Urinary bladder (tissue), 4 donors: Measurements from ENCODE around the gene ZNF860. TPM values are rescaled to one million over a fixed set of nuclear protein-coding genes. Genes with fewer than 3 reads are reported as not detected.
"Not testable (repeated sequence)": the region's sequence is repeated elsewhere in the genome, so short reads cannot be mapped to it uniquely, and the experiment has no call there.

Experiments
- DNase-seq: peaks from one replicate; pipeline ENCODE4 v3.0.0-alpha.2; 2015; ENCODE audit errors: extremely low spot score
- H3K27ac ChIP-seq: one replicate; pipeline ENCODE4 v1.5.1; 2013; ENCODE audit warnings: low read depth, mild to moderate bottlenecking, moderate library complexity
- H3K36me3 ChIP-seq: one replicate; pipeline ENCODE4 v1.6.1; 2013; ENCODE audit warnings: mild to moderate bottlenecking, moderate library complexity; ENCODE audit not compliant: insufficient read depth
- H3K4me1 ChIP-seq: one replicate; pipeline ENCODE4 v1.6.1; 2013; ENCODE audit warnings: mild to moderate bottlenecking, moderate library complexity; ENCODE audit not compliant: insufficient read depth
- H3K4me3 ChIP-seq: one replicate; pipeline ENCODE4 v1.5.1; 2013; ENCODE audit warnings: low read depth, low read length
- WGBS: extraction: QIAGEN DNeasy Blood & Tissue Kit; methylation state at CpG from one replicate; pipeline ENCODE4 v1.1.7; 2013; 5-methylcytosine and 5-hydroxymethylcytosine counted together
- polyA plus RNA-seq: library from polyadenylated mRNA; stranded (reverse); fragments of 200-250 nt; gene quantifications from one replicate; pipeline ENCODE4 v1.2.3, GENCODE V29; 2013
- total RNA-seq: library from RNA; depleted of rRNA; stranded (reverse); fragments of >200 nt; gene quantifications from one replicate; pipeline ENCODE4 v1.2.3, GENCODE V29; 2014
- donor health status: healthy with polysubstance abuse.
- donor health status: healthy.

The ZNF860 gene
- total and polyA plus RNA-seq, 2 donors: 2.4 to 9.6 TPM

DNA sequence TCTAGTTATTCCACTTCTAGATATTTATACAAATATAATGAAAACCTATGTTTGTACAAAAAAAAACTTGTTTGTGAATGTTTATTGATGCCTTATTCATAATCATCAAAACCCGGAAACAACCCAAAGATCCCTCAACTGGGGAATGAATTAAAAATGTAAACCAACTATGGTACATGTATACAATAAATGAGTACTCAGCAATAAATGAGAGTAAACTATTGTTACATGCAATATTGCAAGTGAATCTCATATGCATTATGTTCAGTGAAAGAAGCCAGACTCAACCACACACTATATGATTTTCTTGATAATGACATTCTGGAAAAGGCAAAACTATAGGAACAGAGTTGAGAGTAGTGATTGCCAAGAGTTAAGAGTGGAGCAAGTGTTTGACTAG, 12.3 kb downstream of the ZNF860 start:
- Histone ChIP-seq H3K4me1 (no peaks in the 10 kb centered on the region), H3K27ac (no peak overlapping the region), H3K36me3 (no peaks in the 10 kb centered on the region), H3K4me3 (no peak overlapping the region)
- WGBS: 86% methylated on average over 1 of the region's 1 CpG
- no peak for DNase-seq

DNA sequence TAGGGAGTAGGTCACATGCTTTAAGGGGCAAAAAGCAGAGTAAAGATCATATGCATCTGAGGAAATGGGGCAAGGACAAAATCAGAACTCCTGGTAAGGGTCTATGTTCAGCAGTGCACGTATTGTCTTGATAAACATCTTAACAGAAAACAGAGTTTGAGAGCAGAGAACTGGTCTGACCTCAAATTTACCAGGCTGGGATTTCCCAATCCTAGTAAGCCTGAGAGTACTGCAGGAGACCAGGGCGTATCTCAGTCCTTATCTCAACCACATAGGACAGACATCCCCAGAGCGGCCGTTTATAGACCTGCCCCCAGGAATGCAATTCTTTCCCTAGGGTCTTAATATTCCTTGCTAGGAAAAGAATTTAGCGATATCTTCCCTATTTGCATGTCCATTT, 13.5 kb downstream of the ZNF860 start:
- not testable (repeated sequence) for DNase-seq, H3K27ac ChIP-seq, H3K4me1 ChIP-seq, H3K36me3 ChIP-seq, H3K4me3 ChIP-seq
- WGBS: 76% methylated on average over 5 of the region's 5 CpGs

DNA sequence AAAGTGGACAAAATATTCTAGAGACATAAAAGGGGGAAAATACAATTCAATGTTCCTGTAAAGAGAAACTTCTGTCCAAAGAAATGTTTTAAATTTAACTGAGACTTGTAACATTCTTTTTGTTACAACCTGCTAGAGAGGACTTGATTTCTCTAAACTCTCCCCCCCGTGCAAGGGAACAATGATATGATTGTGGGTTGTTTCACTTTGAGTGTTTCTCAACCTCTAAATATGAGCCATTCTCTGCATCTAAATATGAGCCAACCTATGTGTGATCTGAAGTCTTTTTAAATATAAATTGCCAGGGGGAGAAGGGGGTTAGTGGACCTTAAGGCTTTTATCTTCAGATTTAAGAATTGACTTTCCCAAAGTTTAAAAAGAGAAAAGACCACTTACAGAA, 14.6 kb downstream of the ZNF860 start:
- no peak overlapping the region for H3K4me3 ChIP-seq
- 80% methylated on average over 1 of the region's 1 CpG for WGBS
- no peaks in the 10 kb centered on the region for H3K4me1 ChIP-seq
- DNase-seq: no peak
- no peaks in the 10 kb centered on the region for H3K36me3 ChIP-seq
- no peak overlapping the region for H3K27ac ChIP-seq

DNA sequence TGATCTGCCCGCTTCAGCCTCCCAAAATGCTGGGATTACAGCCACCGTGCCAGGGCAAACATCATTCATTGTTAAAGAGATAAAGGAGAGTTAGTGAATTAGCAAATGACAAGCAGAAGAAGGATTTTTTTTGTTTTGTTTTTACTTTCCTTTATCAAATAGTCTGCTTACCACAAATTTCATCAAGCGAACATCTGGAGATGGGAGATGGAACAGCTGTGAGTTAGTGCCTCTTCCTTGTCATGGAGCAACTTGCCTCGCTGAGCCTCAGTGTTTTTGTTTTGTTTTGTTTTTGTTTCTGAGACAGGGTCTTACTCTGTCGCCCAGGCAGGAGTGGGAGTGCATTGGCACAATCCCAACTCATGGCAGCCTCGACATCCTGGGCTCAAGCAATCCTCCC, 15.9 kb downstream of the ZNF860 start:
- H3K36me3 ChIP-seq: no peaks in the 10 kb centered on the region
- no peak overlapping the region for H3K27ac ChIP-seq
- 56% methylated on average over 6 of the region's 6 CpGs for WGBS
- no peak overlapping the region for H3K4me3 ChIP-seq
- H3K4me1 ChIP-seq: no peaks in the 10 kb centered on the region
- no peak for DNase-seq

DNA sequence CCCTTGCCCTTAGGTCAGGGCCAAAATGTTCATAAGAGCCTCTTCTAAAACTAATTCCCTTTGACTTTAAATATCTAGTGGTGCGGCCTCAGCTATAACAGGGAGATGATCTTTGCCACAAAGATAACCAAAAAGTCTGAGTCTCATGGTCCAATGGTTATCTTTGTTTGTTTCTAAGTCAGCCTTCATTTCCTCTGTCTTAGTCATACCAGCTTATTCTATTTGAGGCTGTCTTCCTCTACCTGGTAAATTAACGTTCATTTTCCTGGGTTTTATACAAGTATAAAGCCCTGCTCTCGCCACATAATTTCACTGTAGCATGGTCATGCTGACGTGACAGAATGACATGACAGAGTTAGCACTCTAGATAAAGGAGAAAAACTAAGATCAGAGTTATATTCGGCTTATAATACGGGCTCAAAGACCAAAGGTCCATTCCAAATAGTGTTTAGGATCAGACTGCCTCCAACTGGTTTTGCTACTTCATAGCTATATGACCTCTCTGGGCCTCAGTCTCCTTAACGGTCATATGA, 18.4 kb downstream of the ZNF860 start:
- DNase-seq: no peak
- 85% methylated on average over 7 of the region's 7 CpGs for WGBS

DNA sequence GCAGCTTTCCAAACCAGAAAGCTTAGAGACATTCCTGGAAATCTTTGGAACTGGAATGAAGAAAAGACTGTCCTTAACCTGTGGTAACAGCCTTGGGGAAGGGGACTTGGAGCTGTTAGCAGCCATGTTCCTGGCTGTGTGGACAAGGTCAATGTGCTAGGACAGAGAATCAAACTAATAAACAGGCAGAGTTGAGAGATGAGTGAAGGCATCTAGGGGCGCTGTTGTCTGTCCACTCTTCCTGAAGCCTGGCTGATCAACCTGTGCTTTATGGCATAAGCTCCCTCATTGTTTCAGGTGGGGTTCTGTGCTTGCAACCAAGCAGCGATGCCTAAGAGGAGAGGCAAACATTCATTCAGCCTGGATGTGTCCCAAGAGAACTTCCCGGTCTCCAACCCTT, 19.3 kb downstream of the ZNF860 start:
- 80% methylated on average over 3 of the region's 3 CpGs for WGBS
- no peak overlapping the region for H3K27ac ChIP-seq
- no peaks in the 10 kb centered on the region for H3K36me3 ChIP-seq
- no peaks in the 10 kb centered on the region for H3K4me1 ChIP-seq
- no peak for DNase-seq
- H3K4me3 ChIP-seq: no peak overlapping the region

More for the DNA sequence above, 18.4 kb downstream of the ZNF860 start:
- Histone ChIP-seq H3K4me3 (no peak overlapping the region), H3K36me3 (no peaks in the 10 kb centered on the region), H3K27ac (no peak overlapping the region), H3K4me1 (no peaks in the 10 kb centered on the region)

DNA sequence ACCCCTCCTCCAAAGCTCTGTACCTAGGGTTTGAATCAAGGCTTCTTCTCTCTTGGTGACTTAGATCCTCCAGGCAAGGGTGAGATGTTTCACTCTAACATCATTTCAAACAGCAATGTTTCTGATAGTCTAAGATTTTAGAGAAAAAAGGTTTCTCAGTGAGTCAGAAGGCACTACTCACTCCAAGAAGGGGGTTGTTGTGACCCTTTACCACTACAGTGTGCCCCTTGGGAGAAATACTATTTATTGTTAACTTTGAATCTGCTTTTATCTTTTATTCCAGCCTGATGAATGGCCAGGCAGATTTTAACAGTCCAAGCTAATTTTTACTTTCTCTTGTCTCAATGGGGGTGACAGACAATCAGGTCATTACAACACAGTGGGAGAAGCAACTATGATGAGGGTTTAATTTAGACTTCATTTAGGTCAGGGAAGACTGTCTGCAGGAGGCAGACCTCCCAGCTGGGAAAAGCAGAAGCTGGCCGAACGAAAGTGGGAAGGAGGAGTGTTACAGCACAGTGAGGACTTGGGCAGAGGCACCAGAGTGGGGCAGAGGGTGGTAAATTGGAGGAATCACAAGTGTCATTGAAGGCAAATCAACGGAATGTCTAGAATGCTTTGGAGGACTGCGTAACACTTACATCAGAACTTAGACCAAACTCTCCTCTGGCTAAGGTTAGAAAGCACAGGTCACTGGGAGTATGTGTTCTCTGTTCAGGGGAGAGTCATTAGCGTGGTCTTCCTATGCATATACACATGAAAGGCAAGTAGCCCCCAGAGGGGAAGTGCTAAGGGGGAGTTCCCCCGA, 21.2 kb downstream of the ZNF860 start:
- Histone ChIP-seq H3K36me3 (no peaks in the 10 kb centered on the region), H3K27ac (no peak overlapping the region), H3K4me1 (no peaks in the 10 kb centered on the region), H3K4me3 (no peak overlapping the region)
- WGBS: 77% methylated on average over 6 of the region's 6 CpGs
- DNase-seq: no peak

DNA sequence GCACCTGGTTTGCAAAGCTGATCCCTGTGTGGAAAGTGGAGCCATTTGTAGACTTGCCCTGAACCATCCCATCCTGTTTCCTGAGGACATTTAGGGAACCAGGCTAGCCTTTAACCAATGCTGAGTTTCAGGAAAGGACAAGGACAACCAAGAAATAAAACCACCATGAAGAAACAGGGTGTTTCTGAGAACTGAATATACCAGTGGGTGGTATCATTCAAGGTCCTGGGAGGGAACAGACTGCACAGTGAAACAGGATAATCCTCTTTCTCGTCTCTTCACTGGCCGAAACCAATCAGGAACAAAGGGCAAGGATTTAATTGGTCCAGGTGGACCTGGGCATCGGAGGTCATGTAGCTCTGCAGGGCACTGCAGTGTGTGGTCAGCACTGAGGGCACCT, 21.8 kb downstream of the ZNF860 start:
- 89% methylated on average over 3 of the region's 3 CpGs for WGBS
- Histone ChIP-seq H3K4me3 (no peak overlapping the region), H3K4me1 (no peaks in the 10 kb centered on the region), H3K36me3 (no peaks in the 10 kb centered on the region), H3K27ac (no peak overlapping the region)
- DNase-seq: no peak

DNA sequence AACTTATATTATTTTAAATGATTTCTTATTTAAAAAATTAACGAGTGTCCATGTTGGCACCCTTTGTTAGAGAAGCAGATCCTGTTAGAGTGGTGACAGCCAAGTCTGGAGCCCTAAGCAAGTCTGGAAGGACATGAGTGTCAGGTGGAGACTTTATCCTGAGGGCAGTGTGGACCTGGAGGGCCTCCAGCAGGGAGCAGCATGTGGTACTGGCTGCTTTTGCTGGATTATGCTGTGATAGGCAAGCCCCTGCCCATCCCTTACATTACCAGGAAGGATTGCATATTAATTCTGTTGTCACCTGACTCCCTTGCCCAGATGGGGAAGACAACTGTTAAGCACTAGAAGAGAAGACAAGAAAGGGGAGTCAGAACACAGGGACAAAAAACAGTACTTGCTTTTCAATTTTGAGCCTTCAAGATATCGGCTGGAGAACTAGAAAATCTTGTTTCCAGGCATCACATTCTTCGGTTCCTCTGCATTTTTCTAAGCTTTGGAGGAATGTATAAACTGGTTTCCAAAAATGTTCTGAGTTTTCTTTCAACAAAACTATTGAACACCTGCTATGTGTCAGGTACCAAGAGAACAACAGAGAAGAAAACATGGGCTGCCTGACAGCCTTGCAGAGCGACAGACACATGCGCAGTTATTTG, 22.7 kb downstream of the ZNF860 start:
- 85% methylated on average over 5 of the region's 5 CpGs for WGBS
- DNase-seq: no peak
- Histone ChIP-seq H3K4me1 (no peaks in the 10 kb centered on the region), H3K36me3 (no peaks in the 10 kb centered on the region), H3K27ac (no peak overlapping the region), H3K4me3 (no peak overlapping the region)

DNA sequence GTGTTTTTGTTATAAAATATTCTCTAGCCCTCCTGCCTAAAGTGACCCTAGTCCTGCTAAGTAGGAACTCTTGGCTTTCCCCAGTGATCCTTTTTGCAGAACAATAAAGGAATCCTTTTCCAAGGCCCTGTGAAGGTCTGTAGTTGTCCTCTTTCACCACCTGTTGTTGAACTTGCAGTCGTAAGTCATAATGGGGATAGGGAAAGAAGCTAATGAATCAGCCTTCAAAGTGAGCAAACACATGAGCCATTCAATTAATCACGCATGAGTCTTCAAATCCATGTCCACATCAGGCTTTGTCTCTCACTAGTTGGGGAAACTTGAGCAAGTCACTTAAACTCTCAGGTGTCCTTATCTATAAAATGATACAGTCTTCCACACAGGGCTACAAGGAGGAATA, 27.6 kb downstream of the ZNF860 start:
- no peaks in the 10 kb centered on the region for H3K4me1 ChIP-seq
- DNase-seq: no peak
- 97% methylated on average over 2 of the region's 2 CpGs for WGBS

DNA sequence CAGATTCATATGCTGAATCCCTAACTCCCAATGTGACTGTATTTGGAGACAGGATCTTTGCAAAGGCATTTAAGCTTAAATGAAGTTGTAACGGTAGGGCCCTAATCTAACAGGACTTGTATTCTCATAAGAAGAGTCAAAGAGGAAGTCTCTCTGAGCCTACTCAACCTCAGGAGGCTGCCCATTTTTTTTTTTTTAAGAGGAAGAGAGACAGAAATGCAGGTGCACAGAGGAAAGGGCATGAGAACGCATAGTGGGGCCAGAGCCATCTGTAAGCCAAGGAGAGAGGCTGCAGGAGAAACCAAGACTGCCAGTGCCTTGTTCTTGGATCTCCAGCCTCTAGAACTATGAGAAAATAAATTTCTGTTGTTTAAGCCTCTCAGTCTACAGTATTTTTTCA, 28.4 kb downstream of the ZNF860 start:
- 88% methylated on average over 2 of the region's 2 CpGs for WGBS
- Histone ChIP-seq H3K27ac (no peak overlapping the region), H3K36me3 (no peaks in the 10 kb centered on the region), H3K4me1 (no peaks in the 10 kb centered on the region), H3K4me3 (no peak overlapping the region)
- no peak for DNase-seq

More for the DNA sequence above, 27.6 kb downstream of the ZNF860 start:
- Histone ChIP-seq H3K36me3 (no peaks in the 10 kb centered on the region), H3K4me3 (no peak overlapping the region), H3K27ac (no peak overlapping the region)

DNA sequence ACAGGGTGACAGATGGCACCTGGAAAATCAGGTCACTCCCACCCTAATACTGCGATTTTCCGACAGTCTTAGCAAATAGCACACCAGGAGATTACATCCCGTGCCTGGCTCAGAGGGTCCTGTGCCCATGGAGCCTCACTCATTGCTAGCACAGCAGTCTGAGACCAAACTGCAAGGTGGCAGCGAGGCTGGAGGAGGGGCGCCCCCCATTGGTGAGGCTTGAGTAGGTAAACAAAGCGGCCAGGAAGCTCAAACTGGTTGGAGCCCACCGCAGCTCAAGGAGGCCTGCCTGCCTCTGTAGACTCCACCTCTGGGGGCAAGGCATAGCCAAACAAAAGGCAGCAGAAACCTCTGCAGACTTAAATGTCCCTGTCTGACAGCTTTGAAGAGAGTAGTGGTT, 29.1 kb downstream of the ZNF860 start:
- 96% methylated on average over 7 of the region's 7 CpGs for WGBS
- not testable (repeated sequence) for H3K4me1 ChIP-seq, DNase-seq, H3K27ac ChIP-seq, H3K4me3 ChIP-seq, H3K36me3 ChIP-seq

DNA sequence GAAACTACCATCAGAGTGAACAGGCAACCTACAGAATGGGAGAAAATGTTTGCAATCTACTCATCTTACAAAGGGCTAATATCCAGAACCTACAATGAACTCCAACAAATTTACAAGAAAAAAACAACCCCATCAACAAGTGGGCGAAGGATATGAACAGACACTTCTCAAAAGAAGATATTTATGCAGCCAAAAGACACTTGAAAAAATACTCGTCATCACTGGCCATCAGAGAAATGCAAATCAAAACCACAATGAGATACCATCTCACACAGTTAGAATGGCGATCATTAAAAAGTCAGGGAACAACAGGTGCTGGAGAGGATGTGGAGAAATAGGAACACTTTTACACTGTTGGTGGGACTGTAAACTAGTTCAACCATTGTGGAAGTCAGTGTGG, 34.1 kb downstream of the ZNF860 start:
- 97% methylated on average over 3 of the region's 3 CpGs for WGBS
- H3K4me3 ChIP-seq, H3K36me3 ChIP-seq, H3K4me1 ChIP-seq, H3K27ac ChIP-seq, DNase-seq: not testable (repeated sequence)

DNA sequence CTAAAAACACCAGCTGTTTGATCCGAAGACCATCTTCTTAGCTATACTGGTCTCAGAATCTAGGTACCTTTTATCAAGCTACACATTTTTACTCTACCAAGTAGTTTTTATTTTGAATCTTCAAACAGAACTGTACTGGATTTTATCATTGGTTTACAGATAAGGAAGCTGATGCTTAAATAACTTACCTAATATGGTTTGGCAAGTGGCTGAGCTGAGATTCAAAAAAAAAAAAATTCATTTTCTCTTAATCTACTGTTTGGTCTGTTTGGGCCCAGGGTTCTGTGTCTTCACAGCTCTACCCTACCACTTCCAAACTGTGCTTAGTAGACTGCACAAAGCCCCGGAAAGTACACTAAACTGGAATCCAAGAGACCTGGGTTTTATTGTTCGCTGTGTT, 35.7 kb downstream of the ZNF860 start:
- 45% methylated on average over 3 of the region's 3 CpGs for WGBS
- no peaks in the 10 kb centered on the region for H3K4me1 ChIP-seq
- no peak for DNase-seq
- H3K36me3 ChIP-seq: no peaks in the 10 kb centered on the region
- no peak overlapping the region for H3K4me3 ChIP-seq
- peak overlapping the region; percentile 23 for H3K27ac ChIP-seq
